Cerebellar nuclear complex (tissue), 1 donor: ENCODE results near the gene TBC1D5.
"Not testable (repeated sequence)": the region's sequence is repeated elsewhere in the genome, so short reads cannot be mapped to it uniquely, and the experiment has no call there.

ENCODE experiments used
- DNase-seq, 2 experiments: peaks; one replicate each; lab custom pipeline; 2025; lab: John Stamatoyannopoulos, UW

The TBC1D5 gene

DNA sequence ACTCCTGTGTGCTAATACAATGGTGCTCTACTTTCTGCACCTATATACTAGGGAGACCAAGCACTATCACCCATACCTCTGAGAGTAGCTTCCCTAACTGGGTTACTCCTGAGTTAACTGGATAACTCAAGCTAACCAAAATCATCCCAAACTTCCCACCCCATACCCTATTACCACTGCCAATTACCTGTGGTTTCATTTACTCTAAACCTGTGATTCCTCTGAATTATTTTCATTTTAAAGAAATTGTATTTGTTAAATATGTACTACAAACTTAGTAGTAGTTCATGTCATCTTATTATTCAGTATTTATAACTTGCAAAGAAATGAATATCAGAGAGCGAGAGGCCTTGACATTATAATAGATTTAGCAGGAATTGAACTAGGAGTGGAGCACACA, 340.5 kb downstream of the TBC1D5 start:
- no peak for DNase-seq

DNA sequence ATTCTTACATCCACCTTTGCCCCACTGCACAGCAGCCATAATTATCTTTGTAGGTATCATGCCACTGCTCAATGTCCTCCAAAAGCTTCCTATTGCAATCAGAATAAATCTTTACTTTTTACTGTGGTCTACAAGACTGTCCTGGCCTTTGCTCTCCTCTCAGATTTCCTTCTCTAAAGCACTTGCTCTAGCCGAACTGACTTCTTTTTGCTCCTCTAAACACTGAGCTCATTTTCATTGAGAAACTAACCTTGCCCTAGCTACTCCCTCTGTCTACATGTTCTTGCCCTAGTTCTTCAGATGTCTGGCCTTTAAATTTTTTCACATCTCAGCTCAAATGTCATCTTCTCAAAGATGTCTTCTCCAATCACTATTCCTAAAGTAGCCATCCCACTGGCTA, 342.8 kb downstream of the TBC1D5 start:
- DNase-seq = no peak

- no peak for DNase-seq
Observed at GRCh38 chr3:17398959-17399551, 343.4 kb downstream of the TBC1D5 start.

DNA sequence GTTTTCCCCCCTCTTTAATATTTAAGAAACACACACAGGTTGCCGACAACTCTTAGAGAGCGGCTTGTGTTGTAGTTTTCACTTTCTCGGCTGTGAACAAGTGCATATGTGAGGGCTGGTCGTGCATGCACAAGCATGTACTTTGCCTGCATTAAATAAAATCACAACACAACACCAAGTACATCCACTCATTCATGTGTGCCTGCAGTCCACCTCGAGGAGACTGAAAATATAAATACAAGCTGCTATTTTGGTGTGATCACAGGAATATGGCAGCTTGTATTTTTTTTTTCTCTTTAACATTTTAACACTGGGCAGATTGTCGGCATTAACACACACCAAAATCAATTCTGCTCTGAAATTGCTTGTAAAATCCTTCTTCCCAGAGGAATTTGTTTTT, 346.4 kb downstream of the TBC1D5 start:
- DNase-seq = no peak

DNA sequence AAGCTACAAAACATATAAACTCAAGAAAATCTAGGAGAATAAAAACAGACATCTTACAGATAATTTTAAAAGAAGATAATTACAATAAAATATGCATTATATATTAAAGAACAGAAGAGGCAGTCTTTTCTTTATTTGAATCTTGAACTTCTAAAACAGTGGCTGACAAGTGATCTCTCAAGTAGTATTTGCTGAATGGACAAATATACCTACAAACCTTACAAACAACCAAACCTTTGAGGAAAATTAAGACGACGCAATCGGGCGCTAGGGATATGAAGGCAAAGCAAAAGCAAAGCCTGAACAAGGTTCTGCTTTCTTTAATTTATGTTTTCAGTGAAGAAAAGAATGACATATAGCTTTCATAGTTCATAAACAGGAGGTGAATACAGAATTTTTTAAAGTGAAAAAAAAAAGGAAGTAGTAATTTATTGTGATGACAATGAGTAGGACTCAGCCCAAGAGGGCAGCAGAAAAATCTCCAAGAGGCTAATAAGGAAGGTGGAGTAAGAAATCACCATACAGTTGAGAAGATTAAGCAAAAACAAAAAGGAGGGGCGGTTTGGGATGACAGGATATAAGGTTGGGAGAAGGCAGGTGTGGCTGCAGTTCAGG, 347.8 kb downstream of the TBC1D5 start:
- no peak for DNase-seq

GRCh38 chr3:17392516-17392915, 349.9 kb downstream of the TBC1D5 start:
- not testable (repeated sequence) for DNase-seq

- DNase-seq = no peak
Observed at GRCh38 chr3:17390785-17391184, 351.6 kb downstream of the TBC1D5 start.

DNA sequence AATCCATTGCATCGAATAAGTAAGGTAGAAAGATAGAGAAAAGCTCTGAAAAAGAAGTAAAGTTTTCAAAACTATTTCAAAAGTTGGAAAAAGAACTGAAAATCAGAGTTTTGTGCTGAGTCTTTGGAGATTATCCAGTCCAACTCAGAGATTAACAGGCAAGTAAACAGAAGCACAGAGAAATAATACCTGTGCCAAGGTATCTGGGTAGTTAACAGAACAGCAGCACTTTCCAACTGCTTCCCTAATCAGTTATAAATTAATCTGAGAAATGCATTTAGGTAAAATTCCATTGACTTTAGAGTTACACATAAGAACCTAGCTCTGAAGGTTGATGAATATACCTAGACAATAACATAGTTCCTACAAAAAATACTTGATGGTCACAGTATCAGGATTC, 355.3 kb downstream of the TBC1D5 start:
- DNase-seq = no peak

DNA sequence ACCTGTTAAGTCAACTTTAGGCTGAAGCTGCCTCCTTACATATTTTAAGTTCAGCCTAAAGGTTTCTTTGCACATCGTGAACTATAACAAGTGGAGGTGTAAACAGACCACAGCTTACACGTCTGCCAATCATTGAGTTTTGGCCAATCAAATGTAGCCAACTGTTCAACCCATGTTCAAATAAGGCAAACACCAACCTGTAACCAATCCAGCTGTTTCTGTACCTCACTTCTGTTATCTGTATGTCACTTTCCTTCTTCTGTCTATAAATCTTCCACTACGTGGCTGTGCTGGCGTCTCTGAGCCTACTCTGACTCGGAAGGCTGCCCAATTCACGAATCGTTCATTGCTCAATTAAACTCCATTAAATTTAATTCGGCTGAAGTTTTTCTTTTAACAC, 356.0 kb downstream of the TBC1D5 start:
- DNase-seq = no peak

DNA sequence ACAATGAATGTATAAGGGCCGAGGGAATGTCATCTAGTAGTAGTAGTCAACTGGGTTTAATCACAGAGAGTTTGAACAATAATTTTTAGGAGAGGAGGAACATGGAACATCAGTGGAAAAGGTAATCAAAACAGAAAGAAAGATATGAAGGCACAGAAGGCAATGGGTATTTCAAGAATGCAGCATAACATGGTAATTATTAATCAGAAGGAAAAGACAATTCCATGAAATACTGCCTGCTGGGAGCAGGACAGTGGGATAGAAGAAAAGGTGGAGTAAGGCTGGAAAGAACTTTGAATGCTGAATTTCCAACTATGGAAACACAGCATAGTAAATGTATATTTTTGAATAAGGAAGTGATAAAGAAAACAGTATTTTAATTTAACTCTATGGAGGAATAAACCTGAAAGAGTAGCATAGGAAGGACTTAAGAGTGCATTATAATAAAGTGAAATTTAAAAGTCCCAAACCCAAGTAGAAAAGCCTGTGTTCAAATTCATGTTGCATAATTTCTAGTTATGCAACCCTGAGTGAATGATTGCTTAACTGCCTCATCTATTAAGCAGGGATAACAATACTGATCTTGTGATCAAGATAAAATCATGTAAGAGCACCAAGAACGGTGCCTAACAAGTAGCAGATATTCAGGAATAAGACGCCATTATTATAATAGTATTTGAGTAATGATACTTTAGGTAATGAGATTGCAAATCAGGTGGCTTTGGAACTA, 357.7 kb downstream of the TBC1D5 start:
- no peak for DNase-seq

DNA sequence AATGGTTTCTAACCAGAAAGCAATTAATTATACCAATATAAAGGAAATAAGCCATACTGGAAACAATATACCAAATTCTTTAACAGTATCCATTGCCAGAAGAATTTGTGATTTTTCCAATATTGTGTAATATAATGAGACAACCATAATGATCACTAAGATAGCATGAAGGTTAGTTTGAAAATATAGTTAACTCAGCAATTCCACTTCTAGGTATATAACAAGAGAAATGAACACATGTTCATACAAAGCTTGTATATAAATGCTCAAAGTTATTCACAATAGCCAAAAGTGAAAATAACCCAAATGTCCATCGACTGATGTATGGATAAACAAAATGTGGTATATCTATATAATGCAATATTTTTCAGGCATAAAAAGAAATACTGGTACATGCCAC, 369.1 kb downstream of the TBC1D5 start:
- DNase-seq = no peak

GRCh38 chr3:17372362-17373210, 369.8 kb downstream of the TBC1D5 start:
- no peak for DNase-seq

DNA sequence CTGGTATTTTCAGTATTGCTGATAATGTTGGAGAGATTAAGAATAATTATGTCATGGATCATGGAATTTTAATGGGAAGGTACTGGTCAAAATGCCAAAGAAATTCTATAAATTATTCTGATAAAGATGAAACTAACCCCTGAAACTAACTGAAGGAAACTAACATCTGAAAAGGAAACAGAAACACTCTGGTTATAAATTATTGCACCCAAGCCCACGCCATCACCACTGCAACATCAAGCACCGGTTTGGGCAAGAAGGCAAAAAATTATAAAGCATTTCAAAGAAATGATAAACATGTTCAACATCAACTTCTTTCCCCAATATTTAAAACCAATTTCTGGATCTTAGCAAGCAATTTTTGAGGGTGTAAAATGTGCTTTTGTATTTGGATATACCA, 372.5 kb downstream of the TBC1D5 start:
- no peak for DNase-seq

DNA sequence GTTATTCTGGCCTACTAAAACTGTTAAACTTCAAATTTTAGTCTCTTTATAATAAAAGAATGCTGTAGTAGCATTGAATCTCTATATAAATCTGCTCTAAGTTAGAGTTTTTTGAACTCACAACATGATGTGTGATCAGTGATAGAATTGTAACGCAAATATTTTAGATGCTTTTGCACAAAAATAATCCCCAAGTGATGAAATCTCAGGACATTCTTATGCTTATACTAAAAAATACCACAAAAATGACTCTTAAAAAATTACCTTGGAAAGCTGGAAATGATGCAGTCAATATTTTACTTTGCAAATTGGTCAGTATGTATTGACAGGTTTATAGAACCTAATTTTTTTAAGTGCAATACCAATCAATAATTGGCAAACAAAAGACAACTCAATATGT, 375.3 kb downstream of the TBC1D5 start:
- DNase-seq = no peak

GRCh38 chr3:17360991-17361390, 381.4 kb downstream of the TBC1D5 start:
- DNase-seq = no peak

DNA sequence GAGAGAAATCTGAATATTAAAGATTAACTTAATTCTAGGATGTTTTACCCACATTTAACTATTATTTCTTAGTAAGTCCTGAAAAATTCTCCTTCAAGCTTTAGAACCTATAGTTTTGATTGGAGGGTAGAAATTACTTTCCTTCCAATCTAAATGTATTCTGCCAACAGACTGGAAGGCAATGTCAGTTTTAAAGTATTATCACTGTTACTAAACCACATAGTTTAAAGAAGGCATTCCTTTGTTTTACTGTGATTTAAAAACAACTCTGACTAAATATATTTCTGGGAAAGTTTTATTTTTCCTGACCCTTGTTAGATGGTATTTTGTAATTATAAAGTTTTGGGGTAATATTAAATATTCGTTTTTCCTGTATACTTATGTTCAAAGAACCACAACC, 382.5 kb downstream of the TBC1D5 start:
- no peak for DNase-seq

GRCh38 chr3:17357035-17357710, 385.3 kb downstream of the TBC1D5 start:
- no peak for DNase-seq

DNA sequence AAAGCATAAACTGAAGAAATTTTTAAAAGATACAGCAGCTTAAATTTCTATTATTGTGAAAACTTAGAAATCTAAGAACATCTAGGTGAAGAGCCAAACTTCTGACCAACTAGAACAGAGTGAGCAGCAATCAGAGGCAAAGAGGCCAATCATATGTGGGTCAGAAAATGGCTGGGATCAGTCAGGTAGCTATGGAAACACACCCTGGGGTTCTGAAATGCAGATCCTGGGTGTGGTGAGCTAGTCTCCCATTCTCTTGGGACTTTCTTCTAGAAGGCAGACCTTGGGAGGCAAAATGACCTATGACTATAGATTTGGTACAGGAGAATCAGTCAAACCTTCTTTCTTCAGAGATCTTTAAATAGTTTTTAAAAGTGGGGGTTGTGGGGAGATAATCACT, 385.8 kb downstream of the TBC1D5 start:
- DNase-seq = no peak

DNA sequence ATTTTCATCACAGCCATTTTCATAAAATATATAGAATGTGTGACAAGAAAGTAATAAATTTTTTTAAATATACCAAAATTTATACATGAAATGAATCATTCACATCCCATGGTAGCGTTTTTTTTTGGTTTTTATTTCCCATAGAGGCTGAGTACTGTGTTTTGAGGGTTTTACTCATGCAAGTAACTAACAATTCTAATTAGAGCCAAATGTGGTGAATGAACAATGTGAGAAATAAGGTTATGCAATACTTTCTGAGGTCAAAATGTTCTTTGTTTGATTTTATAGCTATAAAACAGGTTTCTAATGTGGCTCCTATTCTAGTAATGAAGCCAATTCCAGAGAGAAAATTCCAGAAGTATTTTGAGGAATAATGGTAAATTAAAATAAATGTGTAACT, 386.8 kb downstream of the TBC1D5 start:
- DNase-seq = no peak

- no peak for DNase-seq
Observed at GRCh38 chr3:17354341-17354740, 388.1 kb downstream of the TBC1D5 start.

DNA sequence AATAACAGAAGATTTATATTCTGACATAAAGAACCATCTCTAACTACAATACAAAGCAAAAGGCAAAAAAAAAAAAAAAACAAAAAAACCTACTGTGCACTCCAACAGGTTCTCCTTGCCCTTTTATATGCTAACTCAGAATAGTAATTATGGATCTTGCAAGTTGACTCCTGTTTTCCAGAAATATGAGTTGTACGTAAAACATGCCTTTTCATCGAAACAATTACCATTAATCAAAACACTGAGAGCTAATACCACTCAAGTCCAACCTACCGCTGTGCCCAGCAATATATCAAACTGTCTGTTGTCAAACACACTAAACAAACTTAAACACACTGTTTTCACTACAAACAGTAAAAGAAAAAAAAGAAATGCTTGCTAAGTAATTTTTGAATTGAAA, 389.8 kb downstream of the TBC1D5 start:
- no peak for DNase-seq

- not testable (repeated sequence) for DNase-seq
Observed at GRCh38 chr3:17351193-17351592, 391.2 kb downstream of the TBC1D5 start.
